SK-N-SH (cell line): ENCODE data around the gene TIAM2. TPM values are rescaled to one million over a fixed set of nuclear protein-coding genes. Genes with fewer than 3 reads are reported as not detected.

Experiments
- CTCF ChIA-PET: fragments of 300-600, 350-600 bp; formaldehyde crosslinking; extraction: SDS; loops from one replicate; lab custom pipeline; 2021; lab: Yijun Ruan, JAX
- POLR2A ChIA-PET: fragments of 350-600 bp; sonication (Branson Sonifier 250); formaldehyde crosslinking; extraction: SDS; loops from one replicate; lab custom pipeline; 2020; ENCODE audit warnings: antibody characterized with exemption, inconsistent platforms; lab: Yijun Ruan, JAX
- DNase-seq: peaks from one replicate; pipeline ENCODE4 v3.0.0; 2012
- H2AFZ ChIP-seq: fragments of 200-600 bp; sonication (generic); 2 replicates; pipeline ENCODE4 v1.8.1; 2016; ENCODE audit warnings: antibody characterized with exemption, mild to moderate bottlenecking, low read depth
- H3F3A ChIP-seq: fragments of 200-600 bp; sonication (generic); replicated peaks from 2 replicates; pipeline ENCODE3; 2016; ENCODE audit warnings: antibody characterized with exemption, mild to moderate bottlenecking; ENCODE audit not compliant: insufficient read depth
- H3K27ac ChIP-seq, 2 experiments: fragments of 200-500 bp in 1 of 2; fragments of 200-600 bp in 1 of 2; sonication (Bioruptor generic) in 1 of 2; sonication (generic), shearing (Covaris generic) in 1 of 2; 2 replicates each; pipeline versions ENCODE4 v1.5.1 to v1.6.1; 2014 to 2016; ENCODE audit warnings: low read depth in 2 of 2, inconsistent platforms in 1 of 2, low read length in 1 of 2, mild to moderate bottlenecking in 1 of 2, mixed read lengths in 1 of 2
- H3K27me3 ChIP-seq: fragments of 200-600 bp; sonication (generic), shearing (Covaris generic); 2 replicates; pipeline ENCODE4 v1.6.1; 2016; ENCODE audit warnings: mixed run types; ENCODE audit not compliant: insufficient read depth
- H3K36me3 ChIP-seq, 2 experiments: fragments of 200-500 bp in 1 of 2; fragments of 200-600 bp in 1 of 2; sonication (Bioruptor generic) in 1 of 2; sonication (generic) in 1 of 2; replicated peaks in 1 of 2; 2 replicates each; pipeline versions ENCODE3 to v1.5.1; 2014 to 2016; ENCODE audit warnings: low read length in 1 of 2, mild to moderate bottlenecking in 1 of 2; ENCODE audit not compliant: insufficient read depth in 2 of 2, control insufficient read depth in 1 of 2
- H3K4me1 ChIP-seq, 2 experiments: fragments of 200-500 bp in 1 of 2; fragments of 200-600 bp in 1 of 2; sonication (Bioruptor generic) in 1 of 2; sonication (generic), shearing (Covaris generic) in 1 of 2; 2 replicates each; pipeline versions ENCODE4 v1.5.1 to v1.6.1; 2014 to 2016; ENCODE audit warnings: low read depth in 1 of 2, low read length in 1 of 2, mixed run types in 1 of 2; ENCODE audit not compliant: insufficient read depth in 2 of 2, control insufficient read depth in 1 of 2
- H3K4me2 ChIP-seq: fragments of 200-600 bp; sonication (generic), shearing (Covaris generic); 2 replicates; pipeline ENCODE4 v1.6.1; 2017; ENCODE audit warnings: mixed run types
- H3K4me3 ChIP-seq, 2 experiments: fragments of 200-500 bp in 1 of 2; fragments of 200-600 bp in 1 of 2; sonication (Bioruptor generic) in 1 of 2; sonication (generic), shearing (Covaris generic) in 1 of 2; 2 replicates each; pipeline versions ENCODE4 v1.5.1 to v1.8.1; 2014 to 2016; ENCODE audit warnings: low read depth in 2 of 2, inconsistent platforms in 1 of 2, low read length in 1 of 2, mild to moderate bottlenecking in 1 of 2, mixed read lengths in 1 of 2, moderate library complexity in 1 of 2
- H3K79me2 ChIP-seq: fragments of 200-600 bp; sonication (generic); 2 replicates; pipeline ENCODE4 v1.8.1; 2017; ENCODE audit warnings: mild to moderate bottlenecking; ENCODE audit not compliant: insufficient read depth
- H3K9ac ChIP-seq: fragments of 200-600 bp; sonication (generic); 2 replicates; pipeline ENCODE4 v1.6.1; 2017; ENCODE audit warnings: mixed run types
- H3K9me2 ChIP-seq: fragments of 200-600 bp; sonication (generic); 2 replicates; pipeline ENCODE4 v1.6.1; 2017; ENCODE audit warnings: mixed run types
- H3K9me3 ChIP-seq: fragments of 200-600 bp; sonication (generic); 2 replicates; pipeline ENCODE4 v1.6.1; 2017; ENCODE audit warnings: mixed run types, mild to moderate bottlenecking, moderate library complexity
- H4K20me1 ChIP-seq: fragments of 200-600 bp; sonication (generic); 2 replicates; pipeline ENCODE4 v1.6.1; 2017; ENCODE audit warnings: mild to moderate bottlenecking, mixed run types; ENCODE audit not compliant: insufficient read depth
- CHD2 ChIP-seq: fragments of 150-350 bp; IDR thresholded peaks from 2 replicates; pipeline ENCODE4 v1.6.1; 2018; ENCODE audit warnings: low read length; ENCODE audit not compliant: partially characterized antibody
- EP300 ChIP-seq, 2 experiments: IDR thresholded peaks; 2 replicates each; pipeline versions ENCODE4 v1.4.0 to v1.6.1; 2012; ENCODE audit warnings: borderline replicate concordance in 1 of 2, low read depth in 1 of 2, low read length in 1 of 2
- FOSL2 ChIP-seq: IDR thresholded peaks from 2 replicates; pipeline ENCODE4 v1.4.0; 2012; ENCODE audit warnings: low read depth, mild to moderate bottlenecking, moderate library complexity, borderline replicate concordance
- FOXJ3 ChIP-seq: sonication (generic); formaldehyde crosslinking; IDR thresholded peaks from 2 replicates; pipeline ENCODE4 v1.5.1; 2020; ENCODE audit warnings: mild to moderate bottlenecking, missing genetic modification reagents
- GABPA ChIP-seq: IDR thresholded peaks from 2 replicates; pipeline ENCODE4 v1.4.0; 2012; ENCODE audit warnings: low read depth, mild to moderate bottlenecking
- MEF2A ChIP-seq: IDR thresholded peaks from 2 replicates; pipeline ENCODE4 v1.4.0; 2012; ENCODE audit warnings: low read depth, borderline replicate concordance
- MXI1 ChIP-seq: IDR thresholded peaks from 2 replicates; pipeline ENCODE4 v1.6.1; 2012; ENCODE audit warnings: mild to moderate bottlenecking, low read depth, low read length, improper control_type of control experiment
- NFIC ChIP-seq: IDR thresholded peaks from 2 replicates; pipeline ENCODE4 v1.4.0; 2012; ENCODE audit warnings: borderline replicate concordance
- NRF1 ChIP-seq: IDR thresholded peaks from 2 replicates; pipeline ENCODE4 v1.6.1; 2012; ENCODE audit warnings: low read depth, mild to moderate bottlenecking, low read length
- POLR2AphosphoS5 ChIP-seq: IDR thresholded peaks from 2 replicates; pipeline ENCODE4 v1.6.1; 2012; ENCODE audit warnings: low read depth, low read length
- RCOR1 ChIP-seq: fragments of 150-350 bp; IDR thresholded peaks from 2 replicates; pipeline ENCODE4 v1.6.1; 2017; ENCODE audit warnings: antibody characterized with exemption, low read length
- REST ChIP-seq: IDR thresholded peaks from 2 replicates; pipeline ENCODE4 v1.6.1; 2012; ENCODE audit warnings: mild to moderate bottlenecking, low read depth, low read length, moderate library complexity
- RXRA ChIP-seq: IDR thresholded peaks from 2 replicates; pipeline ENCODE4 v1.4.0; 2012; ENCODE audit warnings: low read depth, mild to moderate bottlenecking, borderline replicate concordance
- SMC3 ChIP-seq: IDR thresholded peaks from 2 replicates; pipeline ENCODE4 v1.6.1; 2012; ENCODE audit warnings: low read depth, low read length, improper control_type of control experiment
- TAF1 ChIP-seq: IDR thresholded peaks from 2 replicates; pipeline ENCODE4 v1.6.1; 2012; ENCODE audit warnings: low read depth, mild to moderate bottlenecking, low read length, moderate library complexity, borderline replicate concordance
- TCF12 ChIP-seq: IDR thresholded peaks from 2 replicates; pipeline ENCODE4 v1.4.0; 2012
- TEAD4 ChIP-seq: IDR thresholded peaks from 2 replicates; pipeline ENCODE4 v1.4.0; 2012; ENCODE audit warnings: mild to moderate bottlenecking, borderline replicate concordance; ENCODE audit not compliant: insufficient read depth
- USF1 ChIP-seq: IDR thresholded peaks from 2 replicates; pipeline ENCODE4 v1.4.0; 2012; ENCODE audit warnings: low read depth, borderline replicate concordance
- ZBTB33 ChIP-seq: IDR thresholded peaks from 2 replicates; pipeline ENCODE4 v1.4.0; 2012; ENCODE audit warnings: low read depth, borderline replicate concordance
- WGBS: methylation state at CpG from one replicate; pipeline ENCODE4 v1.1.6; 2017; ENCODE audit warnings: low lambda C conversion rate; 5-methylcytosine and 5-hydroxymethylcytosine counted together
- polyA plus RNA-seq, 3 experiments: library from polyadenylated mRNA; depleted of rRNA; stranded (reverse); fragments of >200 nt; gene quantifications; 2 replicates each; pipeline ENCODE4 v1.2.3, GENCODE V29; 2012
- TF ChIP-seq, protein P1 (sequence below): fragments of 150-350 bp; IDR thresholded peaks from 2 replicates; pipeline ENCODE4 v1.6.1; 2016; ENCODE audit warnings: mild to moderate bottlenecking, low read depth, low read length
- TF ChIP-seq, protein P2 (sequence below): IDR thresholded peaks from 2 replicates; pipeline ENCODE4 v1.4.0; 2012; ENCODE audit warnings: low read depth
- TF ChIP-seq, protein P3 (sequence below): fragments of 200-600 bp; sonication (generic); IDR thresholded peaks from 2 replicates; pipeline ENCODE4 v1.6.1; 2017; ENCODE audit warnings: antibody characterized with exemption, mild to moderate bottlenecking, moderate library complexity

Gene TIAM2
- polyA plus RNA-seq, 1 of the 3 experiments (the other 2 are of a cell fraction), result 13.6 TPM

DNA sequence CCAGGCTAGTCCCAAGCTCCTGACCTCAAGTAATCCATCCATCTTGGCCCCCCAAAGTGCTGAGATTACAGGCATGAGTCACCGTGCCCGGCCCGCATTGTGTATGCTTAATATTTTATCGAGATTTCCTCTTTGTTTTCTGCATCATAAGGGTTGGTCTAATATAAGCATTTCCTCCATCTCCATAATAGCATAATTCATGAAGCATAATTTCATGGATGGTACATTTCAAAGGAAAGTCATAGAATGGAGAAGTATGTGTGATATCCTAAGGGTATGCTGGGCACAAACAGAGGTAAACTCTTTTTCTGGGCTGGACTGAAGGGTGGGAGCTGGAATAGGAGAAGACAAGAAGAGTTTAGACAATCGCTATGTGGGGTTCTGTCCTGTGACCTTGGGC is 17.5 kb upstream of the TIAM2 start (continued):
- TF ChIP-seq TEAD4, result no peak
- TF ChIP-seq, protein P1, sequence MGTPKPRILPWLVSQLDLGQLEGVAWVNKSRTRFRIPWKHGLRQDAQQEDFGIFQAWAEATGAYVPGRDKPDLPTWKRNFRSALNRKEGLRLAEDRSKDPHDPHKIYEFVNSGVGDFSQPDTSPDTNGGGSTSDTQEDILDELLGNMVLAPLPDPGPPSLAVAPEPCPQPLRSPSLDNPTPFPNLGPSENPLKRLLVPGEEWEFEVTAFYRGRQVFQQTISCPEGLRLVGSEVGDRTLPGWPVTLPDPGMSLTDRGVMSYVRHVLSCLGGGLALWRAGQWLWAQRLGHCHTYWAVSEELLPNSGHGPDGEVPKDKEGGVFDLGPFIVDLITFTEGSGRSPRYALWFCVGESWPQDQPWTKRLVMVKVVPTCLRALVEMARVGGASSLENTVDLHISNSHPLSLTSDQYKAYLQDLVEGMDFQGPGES, result no peak
- TF ChIP-seq, protein P2, sequence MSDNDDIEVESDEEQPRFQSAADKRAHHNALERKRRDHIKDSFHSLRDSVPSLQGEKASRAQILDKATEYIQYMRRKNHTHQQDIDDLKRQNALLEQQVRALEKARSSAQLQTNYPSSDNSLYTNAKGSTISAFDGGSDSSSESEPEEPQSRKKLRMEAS, result no peak
- TF ChIP-seq NRF1, result no peak

- no peak for DNase-seq
- 94% methylated on average over 8 of the region's 8 CpGs for WGBS
- no peak overlapping the region for H3K4me3 ChIP-seq
- no peak overlapping the region for H3K9ac ChIP-seq
- no peak overlapping the region for H3K27ac ChIP-seq
- no peaks in the 10 kb centered on the region for H3K4me1 ChIP-seq
- no peaks in the 10 kb centered on the region for H3K79me2 ChIP-seq
- H3K27me3 ChIP-seq, result no peaks in the 10 kb centered on the region
- H3K36me3 ChIP-seq, result no peaks in the 10 kb centered on the region
- no peaks in the 10 kb centered on the region for H3K9me3 ChIP-seq
- no peaks in the 10 kb centered on the region for H3F3A ChIP-seq
- H2AFZ ChIP-seq, result no peak overlapping the region
- ChIA-PET POLR2A (no interaction called here), CTCF (no interaction called here)
- H3K4me2 ChIP-seq, result no peak overlapping the region
- no peaks in the 10 kb centered on the region for H3K9me2 ChIP-seq
- H4K20me1 ChIP-seq, result no peaks in the 10 kb centered on the region
- TF ChIP-seq FOSL2, result no peak
- no peak for TF ChIP-seq CHD2
- TF ChIP-seq RCOR1, result no peak
- TF ChIP-seq REST, result no peak
- no peak for TF ChIP-seq TEAD4
- no peak for TF ChIP-seq USF1
- TF ChIP-seq GABPA, result no peak
- TF ChIP-seq TCF12, result no peak
- TF ChIP-seq RXRA, result no peak
- TF ChIP-seq NFIC, result no peak
- TF ChIP-seq MEF2A, result no peak
- TF ChIP-seq FOXJ3 (CRISPR knock-in tag), result no peak
- no peak for TF ChIP-seq SMC3
- no peak for TF ChIP-seq ZBTB33
- TF ChIP-seq TAF1, result no peak
- TF ChIP-seq, protein P3, sequence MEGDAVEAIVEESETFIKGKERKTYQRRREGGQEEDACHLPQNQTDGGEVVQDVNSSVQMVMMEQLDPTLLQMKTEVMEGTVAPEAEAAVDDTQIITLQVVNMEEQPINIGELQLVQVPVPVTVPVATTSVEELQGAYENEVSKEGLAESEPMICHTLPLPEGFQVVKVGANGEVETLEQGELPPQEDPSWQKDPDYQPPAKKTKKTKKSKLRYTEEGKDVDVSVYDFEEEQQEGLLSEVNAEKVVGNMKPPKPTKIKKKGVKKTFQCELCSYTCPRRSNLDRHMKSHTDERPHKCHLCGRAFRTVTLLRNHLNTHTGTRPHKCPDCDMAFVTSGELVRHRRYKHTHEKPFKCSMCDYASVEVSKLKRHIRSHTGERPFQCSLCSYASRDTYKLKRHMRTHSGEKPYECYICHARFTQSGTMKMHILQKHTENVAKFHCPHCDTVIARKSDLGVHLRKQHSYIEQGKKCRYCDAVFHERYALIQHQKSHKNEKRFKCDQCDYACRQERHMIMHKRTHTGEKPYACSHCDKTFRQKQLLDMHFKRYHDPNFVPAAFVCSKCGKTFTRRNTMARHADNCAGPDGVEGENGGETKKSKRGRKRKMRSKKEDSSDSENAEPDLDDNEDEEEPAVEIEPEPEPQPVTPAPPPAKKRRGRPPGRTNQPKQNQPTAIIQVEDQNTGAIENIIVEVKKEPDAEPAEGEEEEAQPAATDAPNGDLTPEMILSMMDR, result no peak
- TF ChIP-seq MXI1, result no peak
- TF ChIP-seq EP300 (IDR thresholded peaks at IDR 0.05; ENCODE audit: borderline replicate concordance in 1 of 2, low read depth in 1 of 2, low read length in 1 of 2), result no peak
- TF ChIP-seq POLR2AphosphoS5, result no peak
Measured at GRCh38 chr6:154980273-154981078, 14.6 kb upstream of the TIAM2 start.
